HG02798 (cell line): ENCODE results near the gene ACSS2.

Source experiments
- ATAC-seq: cut with Tn5 transposase; IDR thresholded peaks from one replicate; pipeline ENCODE4 v1.9.1; 2021; ENCODE audit warnings: mild to moderate bottlenecking; ENCODE audit not compliant: unreplicated experiment, poor library complexity

Gene ACSS2

GRCh38 chr20:34876406-34877282 is at the start of gene ACSS2:
ACSS2 (plus strand) TSS chr20:34876612; CDS start chr20:34876646, 34 bp downstream.
- ATAC-seq, result peak; percentile 26

GRCh38 chr20:34829191-34829590 is 47.2 kb upstream of the ACSS2 start:
- ATAC-seq, result no peak

GRCh38 chr20:34831936-34832335 is 44.5 kb upstream of the ACSS2 start:
- no peak for ATAC-seq

GRCh38 chr20:34834459-34834893 is 41.9 kb upstream of the ACSS2 start:
- no peak for ATAC-seq

GRCh38 chr20:34842143-34842542 is 34.3 kb upstream of the ACSS2 start:
- ATAC-seq, result no peak

GRCh38 chr20:34843421-34843820 is 33.0 kb upstream of the ACSS2 start:
- no peak for ATAC-seq

- ATAC-seq, result no peak
Observed at GRCh38 chr20:34848597-34848996, 27.8 kb upstream of the ACSS2 start.

- no peak for ATAC-seq
Observed at GRCh38 chr20:34849778-34850177, 26.6 kb upstream of the ACSS2 start.

GRCh38 chr20:34850969-34851368 is 25.4 kb upstream of the ACSS2 start:
- ATAC-seq, result no peak

- ATAC-seq, result no peak
Observed at GRCh38 chr20:34852298-34852697, 24.1 kb upstream of the ACSS2 start.

GRCh38 chr20:34859367-34859766 is 17.0 kb upstream of the ACSS2 start:
- no peak for ATAC-seq

GRCh38 chr20:34859826-34860545 is 16.4 kb upstream of the ACSS2 start:
- no peak for ATAC-seq

- ATAC-seq, result no peak
Observed at GRCh38 chr20:34861386-34862084, 14.9 kb upstream of the ACSS2 start.

- no peak for ATAC-seq
Observed at GRCh38 chr20:34862724-34863123, 13.7 kb upstream of the ACSS2 start.

GRCh38 chr20:34863421-34863965 is 12.9 kb upstream of the ACSS2 start:
- no peak for ATAC-seq

GRCh38 chr20:34864216-34864615 is 12.2 kb upstream of the ACSS2 start:
- ATAC-seq, result no peak

GRCh38 chr20:34871320-34871926 is 5.0 kb upstream of the ACSS2 start:
- no peak for ATAC-seq

- no peak for ATAC-seq
Observed at GRCh38 chr20:34871966-34872621, 4.3 kb upstream of the ACSS2 start.

GRCh38 chr20:34872622-34873224 is 3.7 kb upstream of the ACSS2 start, which contains the start of gene GGT7:
GGT7 (minus strand) TSS chr20:34872856; CDS start chr20:34872815, 41 bp downstream.
- peak; percentile 57 for ATAC-seq
